ENCODE data around the gene PITPNB. TPM values are rescaled to one million over a fixed set of nuclear protein-coding genes. Genes with fewer than 3 reads are reported as not detected.

PITPNB gene
- total RNA-seq, 2 donors from 2014 or later = 96.2 to 139 TPM

DNA sequence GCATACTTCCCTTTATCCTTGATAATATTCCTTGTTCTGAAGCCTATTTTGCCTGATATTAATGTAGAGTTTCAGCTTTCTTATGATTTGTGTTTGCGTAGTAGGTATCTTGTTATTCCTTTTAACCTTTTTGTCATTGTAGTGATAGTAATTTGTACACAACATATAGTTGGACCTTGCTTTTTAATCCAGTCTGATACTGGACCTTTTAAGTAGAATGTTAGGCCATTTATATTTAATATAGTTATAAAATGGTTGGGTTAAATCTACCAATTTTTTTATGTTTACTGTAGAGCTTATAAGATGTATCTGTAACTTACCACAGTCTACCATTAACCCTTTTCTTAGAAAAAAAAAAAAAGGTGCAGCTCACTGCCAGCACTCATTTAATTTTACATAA is 8.6 kb upstream of the PITPNB start:
- intact Hi-C loops (cut with DNase I) = loop anchor here in 1 of 2 donors (2.0 kb wide), 1 partner anchor 15 kb away; no protein-coding TSS in a partner anchor

DNA sequence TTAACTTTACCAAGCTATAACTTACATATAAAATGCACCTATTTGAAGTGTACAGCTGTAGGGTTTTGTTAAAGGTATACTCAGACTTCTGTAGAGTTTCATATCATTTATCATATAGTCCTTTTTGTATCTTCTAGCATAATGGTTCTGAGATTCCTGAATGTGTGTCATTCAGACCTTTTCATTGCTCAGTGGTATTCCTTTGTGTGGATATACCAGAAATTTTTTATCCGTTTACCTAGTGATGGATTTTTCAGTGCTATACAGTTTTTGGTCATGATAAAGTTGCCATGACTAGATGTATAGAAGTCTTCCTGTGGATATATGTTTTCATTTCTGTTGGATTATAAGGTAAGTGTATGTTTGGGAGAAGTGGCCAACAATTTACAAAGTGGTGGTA is 6.3 kb upstream of the PITPNB start:
- no peak for DNase-seq (ENCODE audit: low spot score)
- intact Hi-C loops (cut with DNase I) = no loop called here

More for the DNA sequence above, 8.6 kb upstream of the PITPNB start:
- DNase-seq (ENCODE audit: low spot score) = no peak

DNA sequence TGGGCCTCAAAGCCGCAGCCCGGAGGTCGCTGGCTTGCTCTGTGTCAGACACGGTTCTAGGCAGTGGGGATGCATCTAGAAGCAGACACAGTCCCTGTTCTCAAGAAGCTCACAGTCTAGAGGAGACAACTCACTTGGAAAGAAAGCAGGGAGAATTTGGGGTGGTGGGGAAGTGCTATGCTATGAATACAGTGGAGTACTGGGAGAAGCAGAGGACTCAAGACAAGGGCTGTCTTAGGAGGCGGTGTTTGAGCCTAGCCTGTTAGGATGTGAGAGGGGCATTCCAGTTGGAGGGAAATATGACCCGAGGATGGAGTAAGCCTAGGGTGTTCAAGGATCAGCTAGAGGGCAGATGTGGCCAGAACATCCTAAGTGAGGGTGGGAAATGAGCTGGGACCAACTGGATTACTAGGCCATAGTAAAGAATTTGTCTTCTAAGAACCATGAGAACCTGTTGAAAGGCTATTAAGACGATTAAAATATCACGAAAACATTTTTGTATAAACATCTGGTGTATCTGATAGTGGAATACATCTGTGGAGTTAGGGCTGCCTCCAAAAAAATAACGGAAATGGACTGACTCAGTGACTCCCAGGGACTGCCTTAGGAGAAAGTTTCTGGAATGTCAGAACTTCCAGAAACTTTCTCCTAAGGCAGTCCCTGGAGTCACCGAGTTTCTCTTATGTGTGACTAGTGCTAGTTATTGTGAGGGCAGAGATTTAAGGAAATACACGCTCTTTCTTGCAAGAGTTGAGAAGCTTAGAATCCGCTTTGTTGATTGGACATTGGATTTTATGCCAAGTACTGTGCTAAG is 1.1 kb upstream of the PITPNB start:
- no peak for DNase-seq (ENCODE audit: low spot score)
- intact Hi-C loops (cut with DNase I) = no loop called here

DNA sequence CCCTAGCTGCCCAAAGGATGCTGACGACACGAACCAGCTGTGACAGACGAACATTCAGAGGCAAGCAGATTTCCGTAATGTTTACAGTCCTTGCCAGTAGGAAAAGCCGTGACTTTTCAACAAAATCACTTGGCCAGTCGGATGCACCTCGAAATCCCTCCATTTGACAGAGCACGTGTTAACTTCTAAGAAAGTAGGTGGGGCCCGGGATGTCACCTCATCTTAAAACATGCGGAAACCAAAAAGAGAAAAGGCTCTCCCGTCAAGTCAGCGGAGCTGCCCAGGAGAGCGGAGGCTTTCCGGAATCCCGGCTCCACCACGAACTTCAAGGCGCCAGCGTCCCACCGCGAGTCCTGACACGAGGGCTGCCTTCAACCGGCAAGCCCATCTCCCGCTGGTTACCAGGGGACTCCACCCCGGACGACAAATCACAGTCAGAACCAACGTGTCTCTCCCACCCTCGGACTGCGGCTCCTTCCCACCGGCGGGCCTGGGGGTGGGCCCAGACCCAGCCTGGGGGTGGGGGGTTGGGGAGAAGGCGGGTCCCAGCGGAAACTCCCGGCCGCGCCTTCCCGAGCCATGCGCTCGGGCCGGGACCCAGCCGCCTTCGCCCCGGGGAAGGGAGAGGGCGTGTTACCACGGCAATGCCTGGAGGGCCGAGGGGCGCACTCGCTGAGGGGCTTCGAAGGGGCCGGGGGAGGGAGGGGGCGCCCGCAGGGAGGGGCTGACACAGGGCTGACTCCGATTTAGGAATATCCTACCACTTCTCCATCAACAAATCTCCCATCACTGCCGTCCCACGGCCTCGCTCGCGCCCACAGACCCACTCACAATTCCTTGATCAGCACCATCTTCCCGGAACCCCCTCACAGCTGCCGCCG is 475 bp downstream of the PITPNB start:
- peak; percentile 86 for DNase-seq (ENCODE audit: low spot score)
- intact Hi-C loops (cut with DNase I) = no loop called here

DNA sequence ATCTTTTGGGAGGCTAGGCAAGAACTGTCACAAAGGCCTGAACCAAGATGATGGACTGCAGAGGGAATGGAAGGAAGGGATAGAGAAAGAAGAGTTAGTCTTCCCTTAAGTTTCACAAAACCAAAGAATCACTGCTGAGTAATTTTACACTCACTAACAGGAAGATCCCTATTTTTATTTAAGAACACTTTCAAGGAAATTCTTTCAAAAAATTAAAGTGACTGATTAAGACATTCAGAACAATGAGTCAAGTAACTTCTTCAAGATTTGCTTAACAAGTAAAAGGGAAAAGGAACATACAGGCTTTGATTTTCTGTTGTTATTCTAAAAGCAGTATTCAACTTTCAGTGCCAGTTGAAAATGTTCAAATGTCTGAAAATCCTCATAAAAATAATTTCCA is 3.1 kb downstream of the PITPNB start:
- no peak for DNase-seq (ENCODE audit: low spot score)
- intact Hi-C loops (cut with DNase I) = no loop called here

DNA sequence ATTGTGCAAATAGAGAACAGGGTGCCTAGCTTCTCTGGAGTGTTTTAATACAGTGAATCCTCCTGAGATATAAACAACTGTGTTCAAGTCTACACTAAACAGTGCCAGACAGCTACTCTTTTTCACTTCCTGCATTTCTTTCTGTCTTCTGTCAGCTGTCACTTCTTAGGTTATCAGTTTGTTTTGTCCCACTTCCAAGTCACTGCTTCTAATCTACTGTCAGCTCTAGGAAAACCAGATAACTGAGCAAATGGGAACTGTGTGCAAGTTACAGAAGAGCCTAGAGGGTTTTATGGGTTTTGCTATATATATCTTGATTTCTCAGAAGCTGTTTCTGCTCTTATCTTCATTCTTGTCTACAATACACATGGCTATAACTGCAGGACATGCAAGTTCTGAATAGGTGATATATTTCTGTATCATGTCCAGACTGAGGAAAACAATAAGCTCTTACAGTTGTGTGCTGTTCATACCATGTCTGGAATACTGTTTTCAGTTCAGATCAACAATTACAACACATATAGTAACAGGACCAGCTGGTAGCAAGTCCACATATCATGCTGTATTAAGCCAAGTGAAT is 5.8 kb downstream of the PITPNB start:
- intact Hi-C loops (cut with DNase I) = no loop called here
- no peak for DNase-seq (ENCODE audit: low spot score)

DNA sequence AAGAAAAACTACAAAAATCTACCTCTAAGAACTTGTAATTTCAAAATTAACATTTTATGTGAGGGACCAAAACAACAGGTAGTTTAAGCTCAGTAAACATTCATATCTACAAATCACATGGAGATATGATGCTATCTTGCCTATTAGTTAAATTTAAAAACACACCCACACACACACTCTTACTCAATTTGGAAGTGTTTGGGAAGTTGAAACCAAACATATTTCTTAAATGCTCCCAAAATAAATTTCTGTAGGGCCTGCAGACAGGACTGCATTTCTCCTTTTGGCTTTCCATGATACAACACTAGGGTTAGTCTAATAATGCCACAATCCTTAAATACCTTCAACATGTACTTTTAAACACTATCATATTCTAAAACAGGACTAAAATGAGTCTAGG is 7.0 kb downstream of the PITPNB start:
- intact Hi-C loops (cut with DNase I) = no loop called here

DNA sequence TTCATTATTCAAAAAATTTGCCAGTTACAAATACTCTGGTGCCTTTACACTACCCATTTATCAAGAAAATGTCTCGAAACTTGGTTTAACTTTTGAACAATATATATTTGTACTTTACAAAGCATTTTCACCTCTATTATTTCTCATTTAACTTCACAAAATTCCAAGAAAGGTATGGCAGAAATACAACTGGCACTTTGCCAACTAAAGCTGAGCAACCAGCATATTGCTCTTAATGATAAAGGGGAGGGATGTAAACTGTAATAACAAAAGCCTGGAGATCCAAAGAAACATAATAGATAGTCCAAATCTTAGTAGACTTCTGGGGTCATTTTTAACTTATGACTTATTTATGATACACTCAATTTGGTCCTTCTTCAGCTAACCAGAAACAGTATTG is 7.7 kb downstream of the PITPNB start:
- DNase-seq (ENCODE audit: low spot score) = no peak
- intact Hi-C loops (cut with DNase I) = no loop called here

More for the DNA sequence above, 7.0 kb downstream of the PITPNB start:
- no peak for DNase-seq (ENCODE audit: low spot score)

DNA sequence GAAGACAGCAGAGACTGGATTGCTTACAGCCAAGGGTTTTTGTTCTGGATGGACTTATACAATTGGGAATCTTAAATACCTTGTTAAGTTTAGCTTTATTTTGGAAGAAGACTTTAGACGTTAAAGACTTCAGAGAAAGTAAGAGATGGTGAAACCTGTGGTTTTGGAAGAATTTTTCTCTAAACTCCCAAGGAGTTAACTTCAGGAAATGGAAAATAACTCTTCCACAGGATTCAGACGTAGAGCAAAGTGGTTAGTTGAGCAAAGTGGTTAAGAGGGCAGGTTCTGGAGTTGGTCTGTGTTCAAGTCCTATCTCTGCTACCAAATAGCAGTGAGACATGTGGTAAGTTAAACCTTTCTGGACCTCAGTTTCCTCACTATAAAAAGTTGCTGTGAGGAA is 12.8 kb downstream of the PITPNB start:
- intact Hi-C loops (cut with DNase I) = no loop called here
- no peak for DNase-seq (ENCODE audit: low spot score)

DNA sequence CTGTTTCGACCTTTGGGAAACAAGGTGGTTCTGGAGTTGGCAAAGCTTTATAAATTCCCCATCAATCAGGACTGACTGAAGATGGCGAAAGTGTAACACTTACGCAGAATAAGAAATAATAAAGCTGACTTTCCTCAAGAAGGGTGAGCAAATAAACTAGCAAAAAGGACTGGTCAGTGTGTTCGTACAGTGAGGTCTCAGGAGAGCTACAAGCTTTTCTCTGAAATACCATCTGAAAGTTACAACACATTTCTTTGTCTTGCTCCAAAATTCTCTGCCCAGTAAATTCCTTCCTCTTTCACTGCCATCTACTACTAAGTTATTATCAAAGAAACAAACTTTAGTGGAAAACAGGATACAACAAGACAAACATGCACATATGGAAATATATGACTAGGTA is 13.4 kb downstream of the PITPNB start:
- DNase-seq (ENCODE audit: low spot score) = no peak
- intact Hi-C loops (cut with DNase I) = no loop called here

DNA sequence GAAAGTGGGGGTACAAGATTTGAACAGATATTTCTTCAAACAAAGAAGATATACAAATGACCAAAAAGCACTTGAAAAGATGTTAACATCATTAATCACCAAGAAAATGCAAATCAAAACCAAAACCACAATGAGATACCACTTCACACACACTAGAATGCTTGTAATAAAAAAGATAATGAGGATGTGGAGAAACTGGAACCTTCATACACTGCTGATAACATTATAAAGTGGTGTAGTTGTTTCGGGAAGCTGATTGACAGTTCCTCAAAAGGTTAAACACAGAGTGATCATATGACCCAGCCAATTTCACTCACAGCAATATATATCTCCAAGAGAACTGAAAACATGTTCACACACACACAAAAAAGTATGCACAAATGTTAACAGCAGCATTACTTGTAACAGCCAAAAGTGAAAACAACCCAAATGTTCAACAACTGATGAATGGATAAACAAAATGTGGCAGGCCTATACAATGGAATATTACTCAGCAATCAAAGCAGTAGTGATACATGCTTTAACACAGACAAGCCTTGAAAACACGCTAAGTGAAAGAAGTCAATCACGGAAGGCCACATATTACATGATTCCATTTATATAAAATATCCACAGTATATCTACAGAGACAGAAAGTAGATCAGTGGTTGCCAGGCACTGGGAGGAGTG is 15.1 kb downstream of the PITPNB start:
- intact Hi-C loops (cut with DNase I) = no loop called here
- no peak for DNase-seq (ENCODE audit: low spot score)

DNA sequence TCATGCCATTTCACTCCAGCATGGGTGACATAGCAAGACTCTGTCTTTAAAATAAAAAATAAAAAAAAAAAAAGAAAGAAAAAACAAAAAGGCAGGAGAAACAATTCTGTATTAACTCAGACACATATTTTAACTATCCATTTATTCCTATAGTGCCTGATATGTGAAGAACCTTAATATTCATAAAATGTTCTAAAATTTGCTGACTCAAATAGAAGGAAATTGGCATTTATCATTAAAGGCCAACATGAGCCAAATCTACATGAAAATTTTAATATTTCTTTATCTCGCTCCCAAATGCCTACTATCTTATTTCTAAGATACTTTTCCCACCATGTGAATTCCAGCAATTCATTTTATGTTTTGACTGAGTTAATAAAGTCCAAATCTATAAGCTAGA is 18.9 kb downstream of the PITPNB start:
- no peak for DNase-seq (ENCODE audit: low spot score)
- intact Hi-C loops (cut with DNase I) = no loop called here

DNA sequence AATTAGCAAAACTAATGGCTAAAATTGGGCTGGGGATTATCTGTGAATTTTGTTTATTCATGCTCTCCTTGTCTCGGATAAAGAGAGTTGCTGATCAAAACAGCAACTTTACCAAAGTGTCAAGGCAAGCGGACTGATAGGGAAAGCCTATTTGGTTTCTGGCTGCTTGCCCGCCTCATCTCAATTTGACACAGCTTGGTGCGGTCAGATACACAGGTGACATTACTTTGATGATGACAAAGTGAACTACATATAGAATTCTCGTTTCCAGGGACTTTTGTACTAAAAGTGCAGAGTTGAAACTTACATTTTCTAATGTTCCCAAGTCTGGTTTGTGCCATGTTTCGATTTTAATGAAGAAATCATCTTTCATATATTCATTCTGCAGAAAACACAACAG is 22.8 kb downstream of the PITPNB start:
- DNase-seq (ENCODE audit: low spot score) = no peak
- intact Hi-C loops (cut with DNase I) = no loop called here

DNA sequence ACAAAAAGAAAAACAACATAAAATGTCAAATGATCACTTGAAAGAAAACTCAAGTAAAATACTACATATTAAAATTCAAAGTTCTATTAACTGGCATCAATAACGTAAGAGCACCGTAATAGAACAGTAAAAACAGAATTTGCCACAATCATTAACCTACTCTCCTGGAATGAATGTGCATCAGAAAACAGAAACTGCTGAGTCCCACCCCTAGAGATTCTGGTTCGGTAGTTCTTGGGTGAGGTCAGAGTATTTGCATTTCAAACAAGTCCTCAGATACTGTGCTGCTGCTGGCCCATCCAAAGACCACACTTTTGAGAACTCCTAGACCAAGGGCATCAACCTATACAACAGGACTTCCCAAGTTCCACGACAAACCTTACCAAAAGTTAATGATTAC is 23.5 kb downstream of the PITPNB start:
- DNase-seq (ENCODE audit: low spot score) = no peak
- intact Hi-C loops (cut with DNase I) = no loop called here

DNA sequence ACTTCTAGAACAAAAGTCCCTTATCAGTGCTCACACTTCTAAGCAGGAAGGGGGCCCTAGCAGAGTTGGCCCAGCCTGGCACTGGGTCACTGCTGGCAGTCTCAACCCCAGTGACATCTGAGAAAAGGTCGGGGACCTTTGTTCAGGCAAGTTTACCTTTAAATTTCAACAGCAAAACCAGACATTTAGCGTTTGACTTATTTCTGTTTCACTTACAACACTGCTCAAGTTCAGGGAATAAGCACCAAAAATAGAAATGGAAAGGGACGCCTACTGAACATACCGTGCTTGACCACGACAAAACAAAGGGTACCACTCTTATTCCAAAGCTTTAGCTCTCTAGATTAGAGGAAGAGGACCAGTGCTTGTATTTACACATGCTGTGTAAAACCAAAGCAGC is 26.2 kb downstream of the PITPNB start:
- DNase-seq (ENCODE audit: low spot score) = no peak
- intact Hi-C loops (cut with DNase I) = no loop called here

DNA sequence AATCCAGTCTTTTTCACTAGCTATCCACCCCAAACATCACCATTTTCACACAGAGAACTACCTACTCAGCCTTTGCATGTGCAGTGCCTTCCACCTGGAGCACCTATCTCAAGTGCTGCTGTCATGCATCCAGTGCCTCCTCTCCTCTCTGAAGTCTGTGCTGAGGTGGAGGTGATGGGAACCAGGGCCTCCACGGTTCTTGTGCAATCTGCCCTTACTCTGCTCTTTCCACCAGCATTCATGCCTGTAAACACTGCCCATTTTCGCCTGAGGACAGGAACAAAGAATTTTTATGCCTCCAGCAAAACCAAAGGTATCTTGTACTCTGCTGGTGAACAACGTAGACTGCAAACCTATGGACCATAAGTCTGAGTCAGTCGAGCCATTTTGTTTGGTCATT is 27.0 kb downstream of the PITPNB start:
- no peak for DNase-seq (ENCODE audit: low spot score)
- intact Hi-C loops (cut with DNase I) = no loop called here

DNA sequence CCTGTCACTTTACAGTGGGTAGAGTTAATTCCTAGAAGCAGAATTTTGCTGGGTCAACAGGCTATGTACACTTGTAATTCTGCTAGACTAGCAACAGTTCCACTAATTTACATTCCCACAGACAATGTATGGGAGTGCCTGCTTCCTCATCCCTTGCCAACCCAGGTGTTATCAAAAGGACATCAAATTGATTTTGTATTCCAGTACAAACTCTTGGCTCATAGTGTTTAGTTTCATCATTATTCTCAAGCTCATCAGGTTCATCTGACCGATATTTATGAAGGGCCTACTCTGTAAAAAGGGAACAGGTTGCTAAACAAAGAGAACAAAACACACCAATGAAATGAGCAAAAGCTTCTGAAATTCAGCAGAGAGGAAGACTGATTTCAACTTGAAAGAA is 30.7 kb downstream of the PITPNB start:
- intact Hi-C loops (cut with DNase I) = loop anchor here (5.0 to 10.0 kb wide), 3 partner anchors 104 to 119 kb away; no protein-coding TSS in a partner anchor
- no peak for DNase-seq (ENCODE audit: low spot score)

DNA sequence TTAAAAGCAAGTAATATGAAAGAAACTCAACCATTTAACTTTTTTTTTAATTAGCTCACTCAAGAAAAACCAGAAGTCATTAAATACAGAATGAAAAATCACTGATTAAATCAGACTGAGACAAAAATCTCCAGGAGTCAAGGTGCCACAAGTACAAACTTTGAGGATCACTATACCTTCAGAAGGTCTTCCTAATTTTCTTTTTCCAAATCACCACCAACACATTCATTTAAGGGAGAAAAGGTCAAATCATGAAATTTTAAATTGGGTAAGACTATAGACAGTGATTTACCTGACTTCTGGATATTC is 32.3 kb downstream of the PITPNB start:
- intact Hi-C loops (cut with DNase I) = loop anchor here (5.0 to 10.0 kb wide), 3 partner anchors 106 to 121 kb away; no protein-coding TSS in a partner anchor
- no peak for DNase-seq (ENCODE audit: low spot score)

DNA sequence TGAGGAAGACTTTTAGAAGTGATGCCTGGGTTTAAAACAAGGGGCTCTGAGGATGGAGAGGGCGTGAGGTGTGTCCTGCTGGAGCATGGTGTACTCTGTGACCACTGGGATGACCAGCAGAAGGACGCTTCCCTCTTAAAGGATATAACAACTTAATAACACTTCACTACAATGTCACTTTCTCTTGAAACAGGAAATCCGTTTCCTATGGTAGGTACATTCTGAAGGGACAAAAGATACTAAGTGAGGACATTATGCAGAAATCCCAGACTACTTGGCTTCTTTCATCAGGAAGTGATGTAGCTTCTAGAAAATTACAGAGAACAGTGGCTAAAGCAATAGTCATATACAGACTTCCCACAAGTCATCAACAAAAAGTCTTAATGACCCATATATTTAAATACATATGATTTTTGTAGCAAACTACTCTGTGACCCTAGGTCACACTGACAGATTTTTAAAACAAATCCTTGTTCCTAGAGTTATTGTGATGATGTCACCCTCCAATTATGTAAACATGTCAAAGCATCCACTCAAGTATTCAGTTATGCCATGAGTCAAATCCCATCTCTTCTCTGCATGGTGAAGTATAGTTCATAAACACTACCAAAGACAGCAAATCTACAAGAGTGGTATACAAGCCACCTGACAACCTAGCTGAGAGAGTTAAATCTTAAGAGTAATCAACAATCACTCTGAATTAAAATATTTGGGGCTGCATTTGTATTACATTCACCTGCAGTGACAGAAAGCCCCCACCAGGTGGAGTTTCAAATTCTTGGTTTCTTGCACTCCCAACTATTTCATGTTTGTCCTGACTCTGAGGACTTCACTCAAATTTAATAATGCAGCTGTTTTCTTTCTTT is 32.8 kb downstream of the PITPNB start:
- intact Hi-C loops (cut with DNase I) = loop anchor here (5.0 to 10.0 kb wide), 3 partner anchors 106 to 121 kb away; no protein-coding TSS in a partner anchor
- no peak for DNase-seq (ENCODE audit: low spot score)
